HG03045 (cell line): ENCODE results near the gene EFCAB5.

Experiments
- ATAC-seq: cut with Tn5 transposase; IDR thresholded peaks from one replicate; pipeline ENCODE4 v1.9.1; 2021; ENCODE audit warnings: mild to moderate bottlenecking, moderate library complexity; ENCODE audit not compliant: unreplicated experiment

The EFCAB5 gene

GRCh38 chr17:30148376-30148775, 206.9 kb downstream of the EFCAB5 start:
- no peak for ATAC-seq

DNA sequence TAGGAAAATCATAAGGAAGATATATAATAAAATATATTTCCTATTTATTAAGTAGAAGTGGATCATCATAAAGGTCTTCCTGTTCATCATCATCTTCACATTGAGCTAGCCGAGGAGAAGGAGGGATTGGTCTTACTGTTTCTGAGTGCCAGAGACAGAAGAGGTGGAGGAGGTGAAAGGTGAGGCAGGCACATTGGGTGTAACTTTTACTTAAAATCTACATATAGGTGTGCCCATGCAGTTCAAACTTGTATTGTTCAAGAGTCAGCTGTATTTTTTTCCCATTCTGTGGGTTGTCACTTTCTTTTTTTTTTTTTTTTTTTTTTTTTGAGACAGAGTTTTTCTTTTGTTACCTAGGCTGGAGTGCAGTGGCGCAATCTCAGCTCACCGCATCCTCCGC, 210.0 kb downstream of the EFCAB5 start:
- ATAC-seq = no peak

DNA sequence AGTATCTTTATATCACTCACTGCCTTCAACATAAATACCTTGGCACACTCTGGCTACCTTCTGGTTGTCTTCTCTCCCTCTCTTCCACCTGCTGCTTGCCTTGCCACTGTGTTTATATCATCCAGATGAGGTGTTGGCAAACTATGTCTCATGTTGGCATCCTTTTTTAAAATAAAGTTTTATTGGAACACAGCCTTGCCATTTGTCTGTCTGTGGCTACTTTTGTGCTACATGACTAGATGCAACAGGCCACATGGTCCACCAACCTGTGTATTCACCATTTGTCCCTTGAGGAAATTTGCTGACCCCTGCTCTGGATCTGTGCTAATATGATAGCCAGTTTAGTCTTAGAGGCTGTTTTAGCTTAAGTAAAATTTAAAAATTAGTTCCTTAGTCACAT, 212.0 kb downstream of the EFCAB5 start:
- no peak for ATAC-seq

- ATAC-seq = no peak
These were observed 214.0 kb downstream of the EFCAB5 start for GRCh38 chr17:30155389-30155788.
